Karpas-422 (cell line): ENCODE data around the gene RIMBP3C. TPM values are rescaled to one million over a fixed set of nuclear protein-coding genes. Genes with fewer than 3 reads are reported as not detected.
"Not testable (repeated sequence)": the region's sequence is repeated elsewhere in the genome, so short reads cannot be mapped to it uniquely, and the experiment has no call there.

Source experiments
- DNase-seq: peaks from one replicate; pipeline ENCODE4 v3.0.0-alpha.2; 2015
- H2AFZ ChIP-seq: fragments of 200-600 bp; sonication (generic); 2 replicates; pipeline ENCODE4 v1.6.1; 2014; ENCODE audit warnings: antibody characterized with exemption, low read length, mixed read lengths
- H3K27ac ChIP-seq: fragments of 200-600 bp; sonication (generic); 2 replicates; pipeline ENCODE4 v1.5.1; 2014; ENCODE audit warnings: mild to moderate bottlenecking, low read length, moderate library complexity
- H3K27me3 ChIP-seq: fragments of 200-600 bp; sonication (generic); 2 replicates; pipeline ENCODE4 v1.6.1; 2014; ENCODE audit warnings: low read length, mixed read lengths
- H3K36me3 ChIP-seq: fragments of 200-600 bp; sonication (generic); 2 replicates; pipeline ENCODE4 v1.6.1; 2014; ENCODE audit warnings: low read length, mixed read lengths; ENCODE audit not compliant: insufficient read depth
- H3K4me1 ChIP-seq: fragments of 200-600 bp; sonication (generic); 2 replicates; pipeline ENCODE4 v1.6.1; 2014; ENCODE audit warnings: mild to moderate bottlenecking, low read length, mixed read lengths
- H3K4me2 ChIP-seq: fragments of 200-600 bp; sonication (generic); 2 replicates; pipeline ENCODE4 v1.6.1; 2014; ENCODE audit warnings: low read length, low read depth, mild to moderate bottlenecking; ENCODE audit not compliant: poor library complexity, severe bottlenecking
- H3K4me3 ChIP-seq: fragments of 200-600 bp; sonication (generic); 2 replicates; pipeline ENCODE4 v1.5.1; 2014; ENCODE audit warnings: mild to moderate bottlenecking, antibody characterized with exemption, low read length, mixed read lengths
- H3K79me2 ChIP-seq: fragments of 200-600 bp; sonication (generic); 2 replicates; pipeline ENCODE4 v1.6.1; 2014; ENCODE audit warnings: mild to moderate bottlenecking, low read length, mixed read lengths
- H3K9ac ChIP-seq: fragments of 200-600 bp; sonication (generic); 2 replicates; pipeline ENCODE4 v1.6.0; 2014; ENCODE audit warnings: low read length
- H3K9me2 ChIP-seq: fragments of 200-600 bp; sonication (generic), shearing (Covaris generic); replicated peaks from 2 replicates; pipeline ENCODE4 v1.6.0; 2014; ENCODE audit warnings: mild to moderate bottlenecking, low read length, moderate library complexity; ENCODE audit not compliant: insufficient read depth
- H3K9me3 ChIP-seq: fragments of 300-700, 200-600 bp; sonication (generic); 2 replicates; pipeline ENCODE4 v1.6.1; 2014; ENCODE audit warnings: low read length, mixed read lengths
- H4K20me1 ChIP-seq: fragments of 200-600 bp; sonication (generic); 2 replicates; pipeline ENCODE4 v1.6.1; 2014; ENCODE audit warnings: mild to moderate bottlenecking, antibody characterized with exemption, low read length, low read depth; ENCODE audit not compliant: insufficient read depth
- total RNA-seq: library from RNA; depleted of rRNA; stranded (reverse); fragments of >200 nt; shearing (Covaris generic); gene quantifications from 2 replicates; pipeline ENCODE4 v1.2.3, GENCODE V29; 2014; ENCODE audit warnings: low replicate concordance

RIMBP3C gene
- total RNA-seq, 1 experiment from 2014 or later: not detected

GRCh38 chr22:21516970-21517764, 34.1 kb downstream of the RIMBP3C start:
- not testable (repeated sequence) for H3K4me1 ChIP-seq, H3K27ac ChIP-seq, H3K4me2 ChIP-seq, DNase-seq, H2AFZ ChIP-seq, H3K36me3 ChIP-seq, H3K9me3 ChIP-seq, H4K20me1 ChIP-seq, H3K9ac ChIP-seq, H3K79me2 ChIP-seq, H3K4me3 ChIP-seq, H3K27me3 ChIP-seq, H3K9me2 ChIP-seq

- not testable (repeated sequence) for H3K4me3 ChIP-seq, H3K9ac ChIP-seq, H3K4me1 ChIP-seq, H3K27me3 ChIP-seq, H2AFZ ChIP-seq, H3K36me3 ChIP-seq, H3K27ac ChIP-seq, H3K4me2 ChIP-seq, H3K9me3 ChIP-seq, H3K9me2 ChIP-seq, H4K20me1 ChIP-seq, H3K79me2 ChIP-seq, DNase-seq
Measured at GRCh38 chr22:21516522-21516921, 34.7 kb downstream of the RIMBP3C start.

- H3K27ac ChIP-seq, H4K20me1 ChIP-seq, DNase-seq, H3K36me3 ChIP-seq, H3K9me3 ChIP-seq, H3K9ac ChIP-seq, H2AFZ ChIP-seq, H3K9me2 ChIP-seq, H3K4me1 ChIP-seq, H3K4me3 ChIP-seq, H3K79me2 ChIP-seq, H3K27me3 ChIP-seq, H3K4me2 ChIP-seq: not testable (repeated sequence)
Measured at GRCh38 chr22:21515234-21515633, 36.0 kb downstream of the RIMBP3C start.

GRCh38 chr22:21514117-21514516, 37.1 kb downstream of the RIMBP3C start:
- H3K4me2 ChIP-seq, H4K20me1 ChIP-seq, DNase-seq, H3K9me2 ChIP-seq, H3K9ac ChIP-seq, H3K4me3 ChIP-seq, H3K27ac ChIP-seq, H3K4me1 ChIP-seq, H2AFZ ChIP-seq, H3K36me3 ChIP-seq, H3K27me3 ChIP-seq, H3K79me2 ChIP-seq, H3K9me3 ChIP-seq: not testable (repeated sequence)

- H3K36me3 ChIP-seq, H3K9me2 ChIP-seq, DNase-seq, H3K27ac ChIP-seq, H3K4me1 ChIP-seq, H3K9ac ChIP-seq, H3K27me3 ChIP-seq, H3K9me3 ChIP-seq, H4K20me1 ChIP-seq, H3K4me3 ChIP-seq, H3K4me2 ChIP-seq, H3K79me2 ChIP-seq, H2AFZ ChIP-seq: not testable (repeated sequence)
Measured at GRCh38 chr22:21512022-21512421, 39.2 kb downstream of the RIMBP3C start.

- not testable (repeated sequence) for H2AFZ ChIP-seq, H4K20me1 ChIP-seq, H3K27me3 ChIP-seq, H3K36me3 ChIP-seq, DNase-seq, H3K79me2 ChIP-seq, H3K9ac ChIP-seq, H3K9me3 ChIP-seq, H3K4me2 ChIP-seq, H3K4me1 ChIP-seq, H3K4me3 ChIP-seq, H3K27ac ChIP-seq, H3K9me2 ChIP-seq
Measured at GRCh38 chr22:21510397-21510796, 40.9 kb downstream of the RIMBP3C start.

- not testable (repeated sequence) for H3K27ac ChIP-seq, H3K36me3 ChIP-seq, H4K20me1 ChIP-seq, H3K4me1 ChIP-seq, H3K4me3 ChIP-seq, H2AFZ ChIP-seq, H3K27me3 ChIP-seq, H3K9me2 ChIP-seq, H3K9ac ChIP-seq, DNase-seq, H3K79me2 ChIP-seq, H3K9me3 ChIP-seq, H3K4me2 ChIP-seq
Measured at GRCh38 chr22:21499623-21500506, 51.4 kb downstream of the RIMBP3C start.

GRCh38 chr22:21498489-21498888, 52.8 kb downstream of the RIMBP3C start:
- H3K36me3 ChIP-seq, DNase-seq, H4K20me1 ChIP-seq, H2AFZ ChIP-seq, H3K9me2 ChIP-seq, H3K4me2 ChIP-seq, H3K4me1 ChIP-seq, H3K4me3 ChIP-seq, H3K27ac ChIP-seq, H3K79me2 ChIP-seq, H3K9me3 ChIP-seq, H3K9ac ChIP-seq, H3K27me3 ChIP-seq: not testable (repeated sequence)
